Prostate gland (tissue), 2 donors: ENCODE data around the gene CDH24.

Experiments used
- CTCF ChIP-seq, 4 experiments: fragments of 200-600 bp in 2 of 4; fragments of 450-650 bp in 2 of 4; sonication (generic) in 2 of 4; IDR thresholded peaks; 1 replicate in 3 of 4; 2 replicates in 1 of 4; pipeline ENCODE4 v1.5.1; 2016 to 2019; ENCODE audit warnings: antibody characterized with exemption in 4 of 4, mild to moderate bottlenecking in 2 of 4, moderate library complexity in 2 of 4
- POLR2A ChIP-seq: fragments of 450-650 bp; IDR thresholded peaks from one replicate; pipeline ENCODE4 v1.6.1; 2016; ENCODE audit warnings: antibody characterized with exemption, mild to moderate bottlenecking

DNA sequence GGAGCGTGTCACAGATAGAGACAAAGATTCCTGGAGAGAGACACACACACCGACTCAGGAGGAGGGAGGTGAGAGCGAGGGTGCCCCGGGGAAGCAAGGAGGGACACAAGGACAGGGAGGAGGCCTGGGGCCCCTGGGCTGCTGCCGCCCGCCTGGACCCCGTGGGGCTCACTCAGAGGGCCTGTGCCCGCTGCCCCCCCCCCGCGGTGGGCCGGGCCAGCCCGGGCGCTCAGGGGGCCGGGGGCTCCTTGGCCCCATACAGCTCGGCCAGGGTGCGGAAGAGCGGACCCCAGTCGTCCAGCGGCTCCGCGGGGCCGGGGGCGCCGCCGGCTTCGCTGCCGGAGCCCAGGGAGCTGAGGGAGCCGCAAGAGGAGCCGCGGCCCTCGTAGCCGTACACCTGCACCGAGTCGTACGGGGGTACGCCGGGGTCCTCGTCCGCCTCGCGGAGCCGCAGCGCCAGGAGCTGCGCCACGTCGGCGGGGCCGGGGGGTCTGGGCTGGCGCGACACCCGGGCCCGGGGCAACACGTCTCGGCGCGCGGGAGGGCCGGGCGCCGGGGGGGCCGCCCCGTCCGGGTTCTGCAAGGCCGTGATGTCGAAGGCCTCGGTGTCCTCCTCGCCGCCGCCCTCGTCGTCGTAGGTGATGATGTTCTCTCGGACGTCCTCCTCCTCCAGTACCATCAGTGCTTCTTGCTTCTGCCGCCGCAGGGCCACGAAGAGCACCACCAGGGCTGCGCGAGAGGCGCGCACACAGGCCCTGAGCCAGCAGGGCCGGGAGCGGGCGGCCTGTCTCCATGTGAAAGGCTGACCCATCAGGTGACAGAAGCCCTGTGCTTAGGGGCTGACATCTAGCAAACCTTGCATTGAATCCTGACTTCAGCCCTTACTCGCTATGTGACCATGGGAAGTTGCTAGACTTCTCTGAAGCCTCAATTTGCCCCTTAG lies 9.3 kb downstream of the CDH24 start:
- TF ChIP-seq CTCF (IDR thresholded peaks at IDR 0.05), result no peak
- TF ChIP-seq POLR2A, result no peak
